ENCODE measurements around the gene CEACAM20. TPM values are rescaled to one million over a fixed set of nuclear protein-coding genes. Genes with fewer than 3 reads are reported as not detected.
"Not testable (repeated sequence)": the region's sequence is repeated elsewhere in the genome, so short reads cannot be mapped to it uniquely, and the experiment has no call there.

CEACAM20 gene
- total and polyA plus RNA-seq, 4 donors = not detected

GRCh38 chr19:44498988-44499387 lies 30.5 kb downstream of the CEACAM20 start:
- no peak overlapping the region for H3K4me3 ChIP-seq
- no peak for ATAC-seq (ENCODE audit: insufficient read depth, low FRiP score)
- H3K27me3 ChIP-seq (ENCODE audit: control insufficient read depth in 3 of 3, insufficient read depth in 3 of 3, low read length in 2 of 3) = no peaks in the 10 kb centered on the region
- peaks cover 26 to 55% (median 30%) of the 10 kb centered on the region in 4 donors for H3K36me3 ChIP-seq (ENCODE audit: control insufficient read depth in 4 of 4, insufficient read depth in 4 of 4, low read length in 4 of 4)
- H3K9me3 ChIP-seq (ENCODE audit: control insufficient read depth in 4 of 4, insufficient read depth in 3 of 4, low read length in 3 of 4) = peaks cover 3 to 52% (median 30%) of the 10 kb centered on the region in 4 donors
- H3K27ac ChIP-seq (ENCODE audit: low read depth in 1 of 2, low read length in 1 of 2) = no peak overlapping the region
- no peak overlapping the region for H3K9ac ChIP-seq (ENCODE audit: insufficient read depth in 1 of 2, low read length in 2 of 2)
- no peak for DNase-seq
- H3K4me1 ChIP-seq (ENCODE audit: control insufficient read depth in 5 of 5, insufficient read depth in 5 of 5, low read length in 5 of 5) = peaks cover 0 to 14% (median 4%) of the 10 kb centered on the region in 5 donors
- WGBS, 2 donors = 97 to 98% methylated on average over 9 of the region's 9 CpGs
- TF ChIP-seq CTCF (IDR thresholded peaks at IDR 0.05; ENCODE audit: control extremely low read depth, extremely low read depth) = no peak

- H3K36me3 ChIP-seq (ENCODE audit: control insufficient read depth in 4 of 4, insufficient read depth in 4 of 4, low read length in 4 of 4) = peaks cover 39 to 77% (median 51%) of the 10 kb centered on the region in 4 donors
These were observed 32.8 kb downstream of the CEACAM20 start for GRCh38 chr19:44496711-44497110.

GRCh38 chr19:44476559-44477408 lies 52.7 kb downstream of the CEACAM20 start:
- DNase-seq (peak in 2 of 3 donors; percentile 15 to 18), ATAC-seq (ENCODE audit: insufficient read depth, low FRiP score) (no peak)
- whole genome bisulfite sequencing, 2 donors = 96 to 98% methylated on average over 7 of the region's 7 CpGs
- no peak overlapping the region for H3K27ac ChIP-seq (ENCODE audit: low read depth in 1 of 2, low read length in 1 of 2)
- no peak overlapping the region for H3K9ac ChIP-seq (ENCODE audit: insufficient read depth in 1 of 2, low read length in 2 of 2)
- H3K27me3 ChIP-seq (ENCODE audit: control insufficient read depth in 3 of 3, insufficient read depth in 3 of 3, low read length in 2 of 3) = no peaks in the 10 kb centered on the region
- no peaks in the 10 kb centered on the region for H3K4me1 ChIP-seq (ENCODE audit: control insufficient read depth in 5 of 5, insufficient read depth in 5 of 5, low read length in 5 of 5)
- peaks cover 23 to 72% (median 64%) of the 10 kb centered on the region in 4 donors for H3K36me3 ChIP-seq (ENCODE audit: control insufficient read depth in 4 of 4, insufficient read depth in 4 of 4, low read length in 4 of 4)
- TF ChIP-seq CTCF (IDR thresholded peaks at IDR 0.05; ENCODE audit: control extremely low read depth, extremely low read depth) = no peak
- peaks cover 37 to 89% (median 67%) of the 10 kb centered on the region in 4 donors for H3K9me3 ChIP-seq (ENCODE audit: control insufficient read depth in 4 of 4, insufficient read depth in 3 of 4, low read length in 3 of 4)
- H3K4me3 ChIP-seq = no peak overlapping the region

More at GRCh38 chr19:44496711-44497110, 32.8 kb downstream of the CEACAM20 start:
- ATAC-seq (ENCODE audit: insufficient read depth, low FRiP score) = no peak
- no peak for DNase-seq
- Histone ChIP-seq H3K4me3 (no peak overlapping the region), H3K9me3 (ENCODE audit: control insufficient read depth in 4 of 4, insufficient read depth in 3 of 4, low read length in 3 of 4) (peaks cover 16 to 68% (median 48%) of the 10 kb centered on the region in 4 donors), H3K27me3 (ENCODE audit: control insufficient read depth in 3 of 3, insufficient read depth in 3 of 3, low read length in 2 of 3) (no peaks in the 10 kb centered on the region), H3K9ac (ENCODE audit: insufficient read depth in 1 of 2, low read length in 2 of 2) (no peak overlapping the region), H3K27ac (ENCODE audit: low read depth in 1 of 2, low read length in 1 of 2) (no peak overlapping the region), H3K4me1 (ENCODE audit: control insufficient read depth in 5 of 5, insufficient read depth in 5 of 5, low read length in 5 of 5) (peaks cover 0 to 14% (median 4%) of the 10 kb centered on the region in 5 donors)
- TF ChIP-seq CTCF (IDR thresholded peaks at IDR 0.05; ENCODE audit: control extremely low read depth, extremely low read depth) = no peak
- WGBS, 2 donors = 99 to 100% methylated on average over 1 of the region's 1 CpG

- H3K9me3 ChIP-seq (ENCODE audit: control insufficient read depth in 4 of 4, insufficient read depth in 3 of 4, low read length in 3 of 4) = peaks cover 0 to 47% (median 40%) of the 10 kb centered on the region in 4 donors
- not testable (repeated sequence) for H3K4me3 ChIP-seq; H3K27ac ChIP-seq (ENCODE audit: low read depth in 1 of 2, low read length in 1 of 2); ATAC-seq (ENCODE audit: insufficient read depth, low FRiP score); H3K9ac ChIP-seq (ENCODE audit: insufficient read depth in 1 of 2, low read length in 2 of 2); H3K36me3 ChIP-seq (ENCODE audit: control insufficient read depth in 4 of 4, insufficient read depth in 4 of 4, low read length in 4 of 4); H3K27me3 ChIP-seq (ENCODE audit: control insufficient read depth in 3 of 3, insufficient read depth in 3 of 3, low read length in 2 of 3); H3K4me1 ChIP-seq (ENCODE audit: control insufficient read depth in 5 of 5, insufficient read depth in 5 of 5, low read length in 5 of 5); DNase-seq
- 69 to 77% methylated on average over 5 of the region's 5 CpGs for WGBS, 2 donors
These were observed 60.7 kb downstream of the CEACAM20 start for GRCh38 chr19:44468730-44469129.

- H3K27ac ChIP-seq (ENCODE audit: low read depth in 1 of 2, low read length in 1 of 2); H3K4me1 ChIP-seq (ENCODE audit: control insufficient read depth in 5 of 5, insufficient read depth in 5 of 5, low read length in 5 of 5); DNase-seq; H3K9ac ChIP-seq (ENCODE audit: insufficient read depth in 1 of 2, low read length in 2 of 2); H3K4me3 ChIP-seq; ATAC-seq (ENCODE audit: insufficient read depth, low FRiP score); H3K27me3 ChIP-seq (ENCODE audit: control insufficient read depth in 3 of 3, insufficient read depth in 3 of 3, low read length in 2 of 3); H3K36me3 ChIP-seq (ENCODE audit: control insufficient read depth in 4 of 4, insufficient read depth in 4 of 4, low read length in 4 of 4): not testable (repeated sequence)
- peaks cover 0 to 24% (median 18%) of the 10 kb centered on the region in 4 donors for H3K9me3 ChIP-seq (ENCODE audit: control insufficient read depth in 4 of 4, insufficient read depth in 3 of 4, low read length in 3 of 4)
- 50 to 56% methylated on average over 3 of the region's 3 CpGs for WGBS, 2 donors
These were observed 66.7 kb downstream of the CEACAM20 start for GRCh38 chr19:44462600-44463286.

Data from lung (tissue), 12 donors.